Endothelial cell of umbilical vein (primary cell): Measurements from ENCODE around the gene SFT2D3.

Source experiments
- EZH2 ChIP-seq: IDR thresholded peaks from 2 replicates; pipeline ENCODE4 v1.6.1; 2012; ENCODE audit warnings: borderline replicate concordance, low read depth, mild to moderate bottlenecking, moderate library complexity, low read length, inconsistent platforms; ENCODE audit not compliant: severe bottlenecking
- POLR2A ChIP-seq: IDR thresholded peaks from 2 replicates; pipeline ENCODE4 v1.6.1; 2012; ENCODE audit warnings: low read depth, mild to moderate bottlenecking, control low read depth, low read length
- TF ChIP-seq, protein P1 (sequence below), 2 donors: IDR thresholded peaks; 1 replicate in 1 of 2; 2 replicates in 1 of 2; pipeline ENCODE4 v1.5.1; 2011; ENCODE audit warnings: low read length in 2 of 2, mild to moderate bottlenecking in 2 of 2, moderate library complexity in 2 of 2, control low read depth in 1 of 2, inconsistent platforms in 1 of 2, low read depth in 1 of 2; ENCODE audit not compliant: insufficient read depth in 1 of 2; ENCODE audit errors: extremely low read depth in 1 of 2

DNA sequence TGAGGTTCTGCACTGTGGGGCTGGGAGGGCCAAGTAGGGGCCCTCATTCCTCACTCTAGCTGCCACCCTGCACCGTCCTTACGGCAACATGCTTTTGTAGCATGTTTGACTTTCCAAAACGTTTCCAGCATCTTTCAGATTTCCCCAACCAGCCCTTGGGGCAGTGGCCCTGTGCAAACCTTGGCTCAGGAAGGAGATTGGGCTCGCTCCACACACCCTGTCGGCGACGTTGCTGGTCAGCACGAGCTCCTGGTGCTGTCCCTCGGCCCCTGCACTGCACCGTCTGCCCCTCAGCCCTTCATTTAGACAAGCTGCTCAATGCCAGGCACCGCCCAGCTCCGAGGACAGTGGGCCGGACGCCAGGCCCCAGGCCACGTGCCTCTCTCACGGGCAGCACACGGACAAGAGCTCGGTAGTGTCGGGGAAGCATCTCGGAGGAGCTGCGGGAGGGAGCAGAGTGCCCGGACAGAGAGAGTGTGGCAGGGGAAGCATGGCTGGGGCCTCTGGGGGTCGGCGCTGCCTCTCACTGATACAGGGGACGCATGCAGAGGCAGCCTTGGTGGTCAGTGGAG, 48.4 kb upstream of the SFT2D3 start:
- TF ChIP-seq, protein P1, sequence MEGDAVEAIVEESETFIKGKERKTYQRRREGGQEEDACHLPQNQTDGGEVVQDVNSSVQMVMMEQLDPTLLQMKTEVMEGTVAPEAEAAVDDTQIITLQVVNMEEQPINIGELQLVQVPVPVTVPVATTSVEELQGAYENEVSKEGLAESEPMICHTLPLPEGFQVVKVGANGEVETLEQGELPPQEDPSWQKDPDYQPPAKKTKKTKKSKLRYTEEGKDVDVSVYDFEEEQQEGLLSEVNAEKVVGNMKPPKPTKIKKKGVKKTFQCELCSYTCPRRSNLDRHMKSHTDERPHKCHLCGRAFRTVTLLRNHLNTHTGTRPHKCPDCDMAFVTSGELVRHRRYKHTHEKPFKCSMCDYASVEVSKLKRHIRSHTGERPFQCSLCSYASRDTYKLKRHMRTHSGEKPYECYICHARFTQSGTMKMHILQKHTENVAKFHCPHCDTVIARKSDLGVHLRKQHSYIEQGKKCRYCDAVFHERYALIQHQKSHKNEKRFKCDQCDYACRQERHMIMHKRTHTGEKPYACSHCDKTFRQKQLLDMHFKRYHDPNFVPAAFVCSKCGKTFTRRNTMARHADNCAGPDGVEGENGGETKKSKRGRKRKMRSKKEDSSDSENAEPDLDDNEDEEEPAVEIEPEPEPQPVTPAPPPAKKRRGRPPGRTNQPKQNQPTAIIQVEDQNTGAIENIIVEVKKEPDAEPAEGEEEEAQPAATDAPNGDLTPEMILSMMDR (IDR thresholded peaks at IDR 0.05; ENCODE audit: extremely low read depth in 1 of 2, insufficient read depth in 1 of 2, low read depth in 1 of 2, low read length in 2 of 2), result no peak
- TF ChIP-seq POLR2A (no peak), EZH2 (no peak)
